ENCODE data around the gene SRRM2. TPM values are rescaled to one million over a fixed set of nuclear protein-coding genes. Genes with fewer than 3 reads are reported as not detected.

SRRM2 gene
- polyA plus RNA-seq, 3 donors, result 19.0 to 1,186 (median 31.8) TPM

DNA sequence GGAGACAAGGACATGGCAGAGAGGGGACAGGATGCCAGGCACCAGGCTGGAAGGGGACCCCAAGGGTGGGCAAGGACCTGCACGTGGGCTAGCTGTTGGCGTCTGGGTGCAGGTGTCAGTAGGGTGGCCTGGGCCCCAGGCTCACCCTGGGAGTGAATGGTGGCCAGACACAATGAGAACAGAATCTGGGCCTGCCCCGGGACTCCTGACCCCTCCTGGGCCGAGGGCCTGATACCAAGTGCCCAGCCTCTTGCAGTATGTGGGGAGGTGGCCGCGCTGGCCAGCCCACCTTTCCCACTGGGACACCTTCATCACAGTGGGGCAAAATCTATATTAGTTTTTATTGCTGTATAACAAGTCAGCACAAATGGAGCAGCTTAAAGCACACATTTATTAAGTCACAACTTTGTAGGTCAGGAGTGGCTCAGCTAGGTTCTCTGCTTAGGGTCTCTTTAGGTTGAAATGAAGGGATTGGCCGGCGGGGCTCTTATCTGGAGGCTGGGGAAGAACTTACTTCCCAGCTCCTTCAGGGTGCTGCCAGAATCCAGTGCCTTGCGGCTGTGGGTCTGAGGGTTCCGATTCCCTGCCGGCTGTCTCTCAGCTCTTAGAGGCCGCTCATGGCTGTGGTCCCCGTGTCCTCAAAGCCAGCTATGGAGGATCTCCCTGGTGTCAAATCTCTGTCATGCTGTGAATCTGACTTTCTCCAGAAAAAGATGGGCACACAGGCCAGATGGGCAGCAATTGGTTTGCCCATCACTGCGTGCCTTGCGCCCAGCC, 31.3 kb downstream of the SRRM2 start:
- Mint-ChIP-seq H3K4me3 (peak overlapping the region in 1 of 2 donors; percentile 91), H3K27ac (no peak overlapping the region), H3K4me1 (peaks cover 20% of the 10 kb centered on the region), H3K9me3 (peaks cover 0 to 2% (median 0%) of the 10 kb centered on the region in 7 donors), H3K27me3 (ENCODE audit: low read depth in 3 of 3) (peaks cover 23 to 60% (median 43%) of the 10 kb centered on the region in 3 donors), H3K36me3 (peaks cover 3 to 4% of the 10 kb centered on the region in 2 donors)
- Histone ChIP-seq H3K4me2 (replicated peaks; ENCODE audit: extremely low read depth, low read length, poor library complexity, severe bottlenecking) (no peak overlapping the region), H3K9me3 (replicated peaks in 1 of 2; ENCODE audit: control insufficient read depth in 1 of 2, insufficient read depth in 1 of 2, low read length in 2 of 2) (no peaks in the 10 kb centered on the region), H3K4me1 (ENCODE audit: control insufficient read depth in 1 of 2, insufficient read depth in 2 of 2, low read length in 2 of 2) (peaks cover 20 to 23% of the 10 kb centered on the region in 2 donors), H4K20me1 (ENCODE audit: insufficient read depth, low read length) (no peaks in the 10 kb centered on the region), H3K27ac (ENCODE audit: low read depth in 1 of 2, low read length in 2 of 2) (no peak overlapping the region), H3K36me3 (replicated peaks in 1 of 2; ENCODE audit: control insufficient read depth in 1 of 2, insufficient read depth in 2 of 2, low read length in 2 of 2) (no peaks in the 10 kb centered on the region), H3K4me3 (replicated peaks in 1 of 3; ENCODE audit: low read depth in 2 of 3, low read length in 3 of 3) (no peak overlapping the region), H2AFZ (ENCODE audit: insufficient read depth, low read depth, low read length, poor library complexity, severe bottlenecking) (no peak overlapping the region), H3K9ac (ENCODE audit: insufficient read depth, low read length, poor library complexity, severe bottlenecking) (no peak overlapping the region), H3K27me3 (ENCODE audit: control insufficient read depth in 2 of 2, insufficient read depth in 2 of 2, low read length in 2 of 2) (peaks cover 6 to 35% of the 10 kb centered on the region in 2 donors), H3K79me2 (ENCODE audit: insufficient read depth, low read length) (no peaks in the 10 kb centered on the region)
- DNase-seq, result no peak
- 97% methylated on average over 8 of the region's 15 CpGs for WGBS (ENCODE audit: insufficient coverage)
- intact Hi-C loops (cut with micrococcal nuclease), result loop anchor here in 1 of 2 donors (5.0 kb wide), 1 partner anchor 39 kb away; no protein-coding TSS in a partner anchor
- TF ChIP-seq, protein P1, sequence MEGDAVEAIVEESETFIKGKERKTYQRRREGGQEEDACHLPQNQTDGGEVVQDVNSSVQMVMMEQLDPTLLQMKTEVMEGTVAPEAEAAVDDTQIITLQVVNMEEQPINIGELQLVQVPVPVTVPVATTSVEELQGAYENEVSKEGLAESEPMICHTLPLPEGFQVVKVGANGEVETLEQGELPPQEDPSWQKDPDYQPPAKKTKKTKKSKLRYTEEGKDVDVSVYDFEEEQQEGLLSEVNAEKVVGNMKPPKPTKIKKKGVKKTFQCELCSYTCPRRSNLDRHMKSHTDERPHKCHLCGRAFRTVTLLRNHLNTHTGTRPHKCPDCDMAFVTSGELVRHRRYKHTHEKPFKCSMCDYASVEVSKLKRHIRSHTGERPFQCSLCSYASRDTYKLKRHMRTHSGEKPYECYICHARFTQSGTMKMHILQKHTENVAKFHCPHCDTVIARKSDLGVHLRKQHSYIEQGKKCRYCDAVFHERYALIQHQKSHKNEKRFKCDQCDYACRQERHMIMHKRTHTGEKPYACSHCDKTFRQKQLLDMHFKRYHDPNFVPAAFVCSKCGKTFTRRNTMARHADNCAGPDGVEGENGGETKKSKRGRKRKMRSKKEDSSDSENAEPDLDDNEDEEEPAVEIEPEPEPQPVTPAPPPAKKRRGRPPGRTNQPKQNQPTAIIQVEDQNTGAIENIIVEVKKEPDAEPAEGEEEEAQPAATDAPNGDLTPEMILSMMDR (IDR thresholded peaks at IDR 0.05), result no peak

DNA sequence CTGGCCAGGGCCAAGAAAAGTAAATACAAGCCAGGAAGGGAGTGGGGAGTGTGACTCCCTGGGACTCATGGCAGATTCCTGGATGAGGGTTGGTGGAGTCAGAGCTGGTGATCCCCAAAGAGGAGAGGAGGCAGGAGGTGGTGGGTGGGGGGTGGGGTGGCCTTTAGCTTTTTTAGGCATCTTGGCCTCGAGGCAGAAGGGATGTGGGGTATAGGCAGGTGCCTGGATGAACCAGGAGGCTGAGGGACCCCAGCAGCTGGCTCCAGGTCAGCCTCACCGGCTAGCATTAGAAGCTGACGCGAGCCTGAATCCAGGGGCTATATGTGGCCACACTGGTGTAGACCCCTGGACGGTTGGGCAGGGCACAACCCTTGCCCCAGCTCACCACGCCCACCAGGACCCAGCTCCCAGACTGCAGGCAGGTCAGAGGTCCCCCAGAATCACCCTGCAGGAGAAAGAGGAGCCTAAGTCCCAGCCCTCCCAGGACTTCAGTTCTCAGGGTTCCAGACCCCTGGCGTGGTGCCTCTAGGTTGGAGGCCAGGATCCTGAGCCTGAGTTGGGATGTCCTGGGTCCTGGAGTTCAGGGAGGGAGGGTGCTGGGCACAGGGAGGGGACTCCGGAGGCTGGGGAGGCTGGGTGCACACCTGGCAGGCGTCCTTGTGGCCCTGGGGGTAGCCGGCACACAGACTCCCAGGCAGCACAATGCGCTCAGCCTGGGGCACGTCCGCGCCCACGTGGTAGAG, 32.1 kb downstream of the SRRM2 start:
- Histone ChIP-seq H3K27ac (ENCODE audit: low read depth in 1 of 2, low read length in 2 of 2) (no peak overlapping the region), H2AFZ (ENCODE audit: insufficient read depth, low read depth, low read length, poor library complexity, severe bottlenecking) (peak overlapping the region; percentile 92), H3K79me2 (ENCODE audit: insufficient read depth, low read length) (no peaks in the 10 kb centered on the region), H4K20me1 (ENCODE audit: insufficient read depth, low read length) (no peaks in the 10 kb centered on the region), H3K27me3 (ENCODE audit: control insufficient read depth in 2 of 2, insufficient read depth in 2 of 2, low read length in 2 of 2) (peaks cover 6 to 41% of the 10 kb centered on the region in 2 donors), H3K4me1 (ENCODE audit: control insufficient read depth in 1 of 2, insufficient read depth in 2 of 2, low read length in 2 of 2) (peaks cover 17 to 22% of the 10 kb centered on the region in 2 donors), H3K9me3 (replicated peaks in 1 of 2; ENCODE audit: control insufficient read depth in 1 of 2, insufficient read depth in 1 of 2, low read length in 2 of 2) (no peaks in the 10 kb centered on the region), H3K4me3 (replicated peaks in 1 of 3; ENCODE audit: low read depth in 2 of 3, low read length in 3 of 3) (peak overlapping the region in 1 of 3 experiments; percentile 78), H3K36me3 (replicated peaks in 1 of 2; ENCODE audit: control insufficient read depth in 1 of 2, insufficient read depth in 2 of 2, low read length in 2 of 2) (no peaks in the 10 kb centered on the region), H3K9ac (ENCODE audit: insufficient read depth, low read length, poor library complexity, severe bottlenecking) (peak overlapping the region; percentile 69), H3K4me2 (replicated peaks; ENCODE audit: extremely low read depth, low read length, poor library complexity, severe bottlenecking) (peak overlapping the region; percentile 87)
- Mint-ChIP-seq H3K4me1 (peaks cover 17% of the 10 kb centered on the region), H3K27ac (peak overlapping the region in 1 of 7 donors; percentile 70), H3K36me3 (peaks cover 0 to 4% of the 10 kb centered on the region in 2 donors), H3K27me3 (ENCODE audit: low read depth in 3 of 3) (peaks cover 30 to 68% (median 46%) of the 10 kb centered on the region in 3 donors), H3K9me3 (peaks cover 0 to 2% (median 0%) of the 10 kb centered on the region in 7 donors), H3K4me3 (peak overlapping the region; percentile 77 to 91)
- intact Hi-C loops (cut with micrococcal nuclease), result loop anchor here (5.0 kb wide), 1 partner anchor 38 kb away; no protein-coding TSS in a partner anchor
- DNase-seq, result no peak
- TF ChIP-seq, protein P1 (IDR thresholded peaks at IDR 0.05), result no peak
- WGBS (ENCODE audit: insufficient coverage), result 56% methylated on average over 13 of the region's 15 CpGs

Measured in CD14-positive monocyte (primary cell).